A673 (cell line): ENCODE measurements around the gene SHROOM3.

ENCODE experiments used
- CTCF ChIP-seq: fragments of 300-800, 200-600 bp; sonication (generic); conservative IDR thresholded peaks from 2 replicates; pipeline ENCODE4 v1.5.1; 2017; ENCODE audit warnings: low read depth, mild to moderate bottlenecking, antibody characterized with exemption, low read length, moderate library complexity, mixed read lengths
- EZH2 ChIP-seq: fragments of 200-600 bp; sonication (generic); IDR thresholded peaks from 2 replicates; pipeline ENCODE4 v1.6.1; 2017; ENCODE audit warnings: borderline replicate concordance, low read depth, mild to moderate bottlenecking, mixed read lengths, antibody characterized with exemption, low read length; ENCODE audit not compliant: poor library complexity, severe bottlenecking

- TF ChIP-seq CTCF (no peak), EZH2 (no peak)
Observed at GRCh38 chr4:76449833-76450232, 14.8 kb downstream of the SHROOM3 start.
